GM21526 (cell line): ENCODE results near the gene EPHA6.
"Not testable (repeated sequence)": the region's sequence is repeated elsewhere in the genome, so short reads cannot be mapped to it uniquely, and the experiment has no call there.

Source experiments
- ATAC-seq: cut with Tn5 transposase; IDR thresholded peaks from one replicate; pipeline ENCODE4 v1.9.1; 2021; ENCODE audit warnings: moderate library complexity; ENCODE audit not compliant: unreplicated experiment, low FRiP score

Gene EPHA6

GRCh38 chr3:97009427-97010019 lies 195.1 kb downstream of the EPHA6 start:
- no peak for ATAC-seq

DNA sequence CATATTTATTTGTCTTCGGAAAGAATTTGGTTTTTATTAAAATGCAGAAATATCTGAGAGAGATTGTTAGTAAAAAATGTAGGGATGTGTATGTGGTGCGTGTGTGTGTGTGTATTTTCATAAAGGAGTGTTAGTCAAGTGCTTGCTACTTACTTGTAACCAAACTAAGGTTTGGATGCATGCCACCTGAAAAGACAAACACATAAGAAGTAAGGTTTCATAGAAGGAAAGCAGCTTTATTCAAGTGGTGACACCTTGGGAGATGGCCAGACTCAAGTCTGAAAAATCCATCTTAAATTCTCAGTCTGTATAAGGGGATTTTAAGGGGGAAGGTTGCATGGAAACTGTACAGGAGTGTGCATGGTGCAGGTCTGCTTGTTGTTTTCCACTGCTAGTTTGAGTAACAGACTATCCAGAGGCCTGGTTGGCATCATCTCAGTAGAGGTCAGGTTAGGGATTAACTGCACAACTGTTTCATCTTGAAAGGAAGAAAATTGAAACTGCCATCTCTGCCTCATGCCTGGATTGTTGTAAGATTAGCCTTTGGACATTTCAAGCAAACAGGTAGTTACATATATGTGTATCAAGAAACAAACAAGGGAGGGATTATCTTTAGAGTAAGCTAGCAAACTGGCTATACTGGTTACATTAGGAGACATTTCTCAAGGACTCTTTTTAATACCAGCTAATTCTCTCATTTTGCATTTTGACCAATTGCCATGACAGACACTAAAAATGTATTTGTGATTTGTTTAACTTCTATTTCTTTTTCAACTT lies 196.7 kb downstream of the EPHA6 start:
- no peak for ATAC-seq

DNA sequence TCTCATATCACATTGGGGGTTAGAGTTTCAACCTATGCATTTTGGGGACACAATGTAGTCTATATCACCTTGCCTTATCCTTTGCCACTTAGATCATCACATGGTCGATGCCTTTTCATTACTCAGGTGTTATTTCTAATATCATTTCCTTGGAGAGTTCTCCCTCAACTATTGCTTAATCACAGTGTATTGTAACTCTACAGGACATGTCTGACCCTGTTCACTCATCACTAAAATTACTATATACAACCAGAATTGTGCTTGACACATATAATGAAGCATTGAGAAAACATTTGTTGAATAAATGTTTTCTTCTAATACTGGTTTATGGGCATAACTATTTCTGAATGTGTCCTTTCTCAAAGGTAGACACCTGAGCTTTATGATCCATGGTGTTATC lies 207.4 kb downstream of the EPHA6 start:
- no peak for ATAC-seq

DNA sequence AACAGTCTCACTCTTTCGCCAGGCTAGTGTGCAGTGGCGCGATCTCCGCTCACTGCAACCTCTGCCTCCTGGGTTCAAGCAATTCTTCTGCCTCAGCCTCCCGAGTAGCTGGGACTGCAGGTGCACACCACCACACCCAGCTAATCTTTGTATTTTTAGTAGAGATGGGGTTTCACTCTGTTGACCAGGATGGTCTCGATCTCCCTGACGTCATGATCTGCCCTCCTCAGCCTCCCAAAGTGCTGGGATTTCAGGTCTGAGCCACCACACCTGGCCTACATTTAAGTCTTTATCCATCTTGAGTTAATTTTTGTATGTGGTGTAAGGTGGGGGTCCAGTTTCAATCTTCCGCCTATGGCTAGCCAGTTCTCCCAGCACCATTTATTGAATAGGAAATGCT lies 211.2 kb downstream of the EPHA6 start:
- not testable (repeated sequence) for ATAC-seq

- ATAC-seq, result no peak
Observed at GRCh38 chr3:97029972-97030371, 215.6 kb downstream of the EPHA6 start.

DNA sequence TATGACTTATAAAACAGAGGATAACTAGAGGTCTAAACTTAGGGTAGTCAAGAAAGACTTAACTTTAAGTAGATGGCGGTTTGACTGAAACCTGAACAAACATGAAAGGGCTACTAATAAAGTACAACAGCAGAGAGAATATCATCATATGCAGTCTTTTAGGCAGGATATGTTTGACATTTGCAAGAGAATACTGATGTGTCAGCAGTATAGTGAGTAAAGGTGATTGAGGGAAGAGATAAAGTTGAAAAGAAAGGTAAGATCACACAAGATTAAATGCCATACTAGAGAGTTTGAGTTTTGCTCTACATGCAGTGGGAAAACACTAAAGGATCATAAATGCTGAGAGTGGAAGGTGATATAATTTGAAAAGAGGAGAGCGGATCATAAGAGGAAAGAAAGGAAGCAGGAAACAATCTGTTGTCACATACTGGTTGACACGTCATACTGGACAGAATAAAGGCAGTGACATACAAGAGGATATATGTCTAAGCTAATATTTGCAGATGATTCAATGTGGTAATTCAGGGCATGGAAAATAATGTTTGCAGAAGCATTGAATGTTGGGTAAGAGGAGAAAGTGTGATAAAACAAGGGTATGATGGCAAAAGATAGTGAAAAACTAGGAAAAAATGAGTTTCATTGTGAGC lies 223.0 kb downstream of the EPHA6 start:
- no peak for ATAC-seq

GRCh38 chr3:97043411-97043810 lies 229.0 kb downstream of the EPHA6 start:
- ATAC-seq, result no peak

- ATAC-seq, result no peak
Observed at GRCh38 chr3:97057365-97057764, 243.0 kb downstream of the EPHA6 start.

DNA sequence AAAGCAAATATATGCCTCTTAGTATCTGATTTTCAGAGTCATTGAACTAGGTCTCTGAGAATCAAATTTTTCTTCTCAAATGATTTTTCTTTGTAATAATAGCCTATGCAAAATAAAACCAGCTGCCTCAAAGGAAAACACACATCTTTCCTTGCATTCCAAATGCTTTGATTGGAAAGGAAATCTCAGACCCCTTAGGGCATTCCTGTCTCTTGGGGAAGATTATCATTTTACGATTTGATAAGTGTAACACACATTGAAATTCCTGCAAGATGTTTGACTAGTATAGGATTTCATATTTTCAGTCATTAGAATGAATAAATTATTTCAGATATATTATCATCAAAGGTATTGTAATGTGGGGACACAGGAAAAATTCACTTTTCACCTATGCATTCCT lies 244.8 kb downstream of the EPHA6 start:
- ATAC-seq, result no peak

GRCh38 chr3:97066531-97066930 lies 252.1 kb downstream of the EPHA6 start:
- no peak for ATAC-seq

DNA sequence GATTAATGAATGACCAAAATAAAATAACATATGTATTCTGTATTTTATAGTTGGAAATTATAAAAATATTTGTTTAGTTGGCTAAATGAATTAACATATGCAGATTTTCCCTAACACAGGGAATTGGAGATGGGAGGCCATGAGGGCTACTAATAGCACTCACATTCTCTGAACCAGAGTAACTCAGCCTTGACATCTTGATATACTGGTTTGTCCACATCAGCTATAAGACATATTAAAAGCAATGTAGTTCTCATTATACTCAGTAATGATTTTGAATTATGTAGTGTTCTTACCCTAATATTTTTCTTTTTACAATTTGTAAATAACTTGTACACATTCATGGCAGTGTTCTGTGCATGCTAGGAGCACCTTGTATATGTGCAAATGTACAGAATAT lies 255.9 kb downstream of the EPHA6 start:
- no peak for ATAC-seq

- ATAC-seq, result no peak
Observed at GRCh38 chr3:97074546-97074945, 260.2 kb downstream of the EPHA6 start.

DNA sequence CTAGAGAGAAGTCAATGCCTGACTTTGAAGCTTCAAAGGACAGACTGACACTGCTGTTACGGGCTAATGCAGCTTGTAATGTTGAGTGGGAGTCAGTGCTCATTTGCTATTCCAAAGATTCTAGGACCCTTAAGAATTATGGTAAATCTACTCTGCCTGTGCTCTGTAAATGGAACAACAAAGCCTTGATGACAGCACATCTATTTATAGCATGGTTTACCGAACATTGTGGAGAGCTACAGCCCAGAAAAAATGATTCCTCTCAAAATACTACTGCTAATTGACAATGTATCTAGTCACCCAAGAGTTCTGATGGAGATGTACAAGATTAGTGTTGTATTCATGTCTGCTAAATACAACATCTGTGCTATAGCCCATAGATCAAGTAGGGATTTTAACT lies 262.3 kb downstream of the EPHA6 start:
- no peak for ATAC-seq

DNA sequence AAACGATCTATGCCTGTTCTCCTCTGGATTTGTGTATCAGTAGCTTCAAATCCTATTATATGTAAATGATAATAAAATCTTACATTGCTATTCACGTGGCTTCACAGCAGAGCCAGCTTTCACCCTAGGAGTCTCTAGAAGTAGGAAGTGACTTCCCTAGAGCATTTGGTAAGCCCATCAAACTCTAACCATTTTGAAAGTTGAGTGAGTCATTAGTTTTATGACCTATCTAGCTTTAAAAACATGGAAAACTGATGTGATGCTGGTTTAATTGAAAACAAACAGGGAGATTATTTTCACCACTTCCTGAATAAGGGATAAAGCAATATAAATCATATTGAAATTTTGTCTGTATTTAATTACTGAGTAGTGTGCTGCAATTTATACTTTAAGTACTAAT lies 275.2 kb downstream of the EPHA6 start:
- ATAC-seq, result no peak

GRCh38 chr3:97102641-97103040 lies 288.2 kb downstream of the EPHA6 start:
- no peak for ATAC-seq

- ATAC-seq, result no peak
Observed at GRCh38 chr3:97105989-97106651, 291.7 kb downstream of the EPHA6 start.

GRCh38 chr3:97106652-97106989 lies 292.2 kb downstream of the EPHA6 start:
- no peak for ATAC-seq

DNA sequence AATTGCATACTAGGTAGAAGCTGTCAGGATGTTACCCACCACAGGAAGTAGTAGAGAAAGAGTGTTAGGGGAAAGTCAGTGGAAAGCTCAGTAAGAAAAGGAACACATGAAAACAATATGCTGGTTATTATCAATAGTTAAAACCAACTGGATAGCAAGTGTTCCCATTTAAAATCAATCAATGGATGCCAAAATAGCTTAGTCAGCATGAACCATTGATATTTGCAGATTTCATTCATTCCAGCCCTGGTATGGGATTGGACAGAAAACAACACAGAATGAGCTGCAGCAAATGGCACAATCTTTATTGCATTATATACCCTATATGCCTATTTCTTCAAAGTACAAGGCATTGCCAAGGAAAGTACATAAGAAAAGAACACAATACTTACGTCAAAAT lies 293.7 kb downstream of the EPHA6 start:
- ATAC-seq, result no peak

GRCh38 chr3:97111244-97111643 lies 296.9 kb downstream of the EPHA6 start:
- ATAC-seq, result no peak

GRCh38 chr3:97121386-97121785 lies 307.0 kb downstream of the EPHA6 start:
- no peak for ATAC-seq

DNA sequence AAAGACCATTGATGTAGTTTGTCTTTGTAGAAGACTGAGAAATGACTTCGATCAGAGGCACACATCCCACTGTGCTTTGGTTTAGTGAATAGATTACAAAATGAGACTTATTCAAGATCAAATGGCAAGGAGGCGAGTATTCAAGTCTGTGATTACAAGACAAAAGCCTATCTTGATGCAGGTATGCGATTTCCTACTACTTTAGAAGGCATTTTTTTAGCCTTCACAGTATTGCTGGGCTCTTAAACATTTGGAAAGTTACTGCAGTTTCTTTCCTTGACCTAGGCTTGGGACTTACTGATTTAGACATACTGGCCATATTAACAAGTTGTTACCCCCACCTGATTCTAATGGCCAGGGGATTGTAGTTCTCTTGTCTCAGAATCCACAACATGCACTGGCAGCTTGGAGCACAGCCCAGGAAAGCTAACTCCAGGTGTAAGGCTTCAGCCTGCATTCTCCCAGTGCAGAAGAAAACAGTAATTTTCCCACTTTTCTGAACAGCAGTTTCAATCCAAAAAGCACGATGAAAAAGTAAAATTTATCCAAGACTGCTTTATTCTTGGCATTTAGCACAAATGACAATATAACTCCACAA lies 311.6 kb downstream of the EPHA6 start:
- ATAC-seq, result no peak
